Suppressor macrophage (primary cell): ENCODE data around the gene BUB1B.

Source experiments
- DNase-seq, 4 experiments: peaks; one replicate each; pipeline ENCODE4 v3.0.0-alpha.2; 2020 to 2022

Gene BUB1B

DNA sequence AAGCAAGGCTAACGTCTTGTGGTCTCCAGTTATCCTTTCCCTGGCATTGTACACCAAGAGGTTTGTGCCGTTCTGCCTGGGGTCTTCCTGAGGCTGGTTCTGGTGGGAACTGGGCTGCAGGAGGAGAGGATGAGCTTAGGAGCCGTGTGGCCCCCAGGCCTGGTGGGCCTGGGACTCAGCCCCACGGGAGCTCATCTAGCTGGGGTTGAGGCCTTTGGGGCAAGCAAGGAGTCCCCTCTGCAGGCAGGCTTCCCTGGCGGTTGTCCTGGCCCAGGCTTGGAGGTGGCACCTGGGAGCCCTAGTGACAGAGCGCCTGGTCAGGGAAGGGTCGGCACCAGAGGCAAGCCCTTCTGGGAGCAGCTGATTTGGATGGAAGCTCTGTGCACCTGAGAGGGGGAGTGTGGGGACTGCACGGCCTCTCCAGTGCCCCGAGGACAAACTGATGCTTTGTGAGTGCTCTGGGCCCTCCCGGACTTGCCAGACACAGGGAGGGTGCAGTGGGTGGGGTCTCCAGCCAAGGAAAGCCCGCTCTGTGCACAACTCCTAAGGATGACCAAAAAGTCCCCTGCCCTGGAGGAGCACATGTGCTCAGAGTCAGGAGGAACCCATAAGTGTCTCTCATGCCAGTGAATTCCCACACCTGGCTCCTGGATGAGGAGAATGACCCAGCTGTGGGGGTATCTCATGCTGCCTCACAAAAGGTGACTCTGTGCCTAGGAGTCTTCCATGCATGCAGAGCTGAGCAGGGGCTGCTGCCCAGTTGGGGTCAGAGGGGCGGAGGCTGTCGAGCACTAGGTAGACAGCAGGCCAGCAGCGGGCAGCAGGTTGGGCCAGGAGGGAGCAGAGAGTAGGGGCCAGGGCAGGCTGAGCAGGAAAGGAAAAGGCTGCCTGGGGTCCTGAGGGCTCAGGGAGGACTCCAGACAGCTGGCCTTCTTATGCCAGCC, 80.7 kb downstream of the BUB1B start:
- no peak for DNase-seq

DNA sequence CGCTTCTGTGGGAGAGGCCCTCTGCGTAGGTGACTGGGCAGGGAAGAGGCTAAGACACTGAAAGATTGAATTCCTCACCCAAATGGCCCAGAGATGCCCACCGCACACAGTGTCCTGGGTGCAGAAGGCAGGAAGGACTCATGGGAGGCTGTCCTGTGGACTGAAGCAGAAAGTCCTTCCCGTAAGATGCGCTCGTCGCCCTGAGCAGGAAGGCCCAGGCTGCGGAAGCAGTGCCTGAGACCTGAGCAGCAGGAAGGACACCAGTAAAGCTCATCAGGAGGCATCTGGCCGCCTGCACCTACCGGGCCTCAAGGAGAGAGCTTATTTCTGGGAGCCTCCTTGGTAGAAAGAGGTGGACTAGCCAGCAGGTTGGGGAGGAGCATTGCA, 81.3 kb downstream of the BUB1B start:
- no peak for DNase-seq

DNA sequence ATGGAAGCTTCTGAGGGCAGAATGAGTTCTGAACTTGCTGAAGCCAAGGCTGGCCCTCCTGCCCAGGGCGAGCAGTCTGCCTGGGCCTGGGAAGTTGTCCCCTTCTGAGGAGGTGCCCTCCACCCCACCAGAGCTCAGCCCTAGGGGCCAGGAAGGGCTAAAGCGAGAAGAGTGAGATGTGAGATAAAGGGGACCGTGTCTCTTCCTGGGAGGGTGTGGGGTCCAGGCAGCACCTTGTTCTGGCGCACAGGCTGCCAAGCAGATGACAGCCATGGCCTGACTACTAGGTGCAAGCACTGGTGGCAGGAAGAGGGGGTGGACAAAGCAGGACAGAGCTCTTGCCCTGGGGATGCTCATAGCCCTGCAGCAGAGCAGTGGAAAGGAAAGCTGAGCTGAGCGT, 81.7 kb downstream of the BUB1B start:
- DNase-seq, result no peak

DNA sequence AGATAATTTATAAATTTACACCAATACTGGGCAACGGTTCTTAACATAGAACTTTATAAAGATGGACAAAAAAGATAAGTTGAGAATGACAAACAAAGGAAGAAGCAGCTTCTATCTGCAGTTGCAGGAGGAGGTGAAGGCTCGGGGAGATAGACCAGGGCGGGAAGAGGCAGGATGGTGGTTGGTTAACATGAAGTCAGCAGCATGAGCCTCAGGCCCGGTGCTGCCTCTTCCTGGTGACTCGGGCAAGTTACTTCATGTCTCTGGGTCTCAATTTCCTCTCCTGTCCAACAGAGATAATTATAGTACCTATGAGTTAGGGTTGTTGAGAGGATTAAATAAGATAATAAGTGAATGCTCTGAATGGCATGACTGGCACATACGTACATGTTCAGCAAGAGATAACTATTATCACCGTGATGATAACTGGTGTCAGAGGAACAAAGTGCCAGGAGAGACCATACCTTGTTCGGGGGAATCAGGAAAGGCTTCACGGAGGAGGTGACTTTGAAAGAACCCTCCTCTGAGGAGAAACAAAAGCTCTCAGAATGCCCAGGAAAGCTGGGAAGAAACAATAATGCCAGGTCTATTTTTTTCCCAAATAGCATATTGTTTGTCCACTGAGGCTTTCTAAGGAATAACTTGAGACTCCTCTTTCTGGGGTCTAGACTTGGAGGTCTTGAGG, 82.4 kb downstream of the BUB1B start:
- peak in 2 of 4 experiments; percentile 18 to 29 for DNase-seq

DNA sequence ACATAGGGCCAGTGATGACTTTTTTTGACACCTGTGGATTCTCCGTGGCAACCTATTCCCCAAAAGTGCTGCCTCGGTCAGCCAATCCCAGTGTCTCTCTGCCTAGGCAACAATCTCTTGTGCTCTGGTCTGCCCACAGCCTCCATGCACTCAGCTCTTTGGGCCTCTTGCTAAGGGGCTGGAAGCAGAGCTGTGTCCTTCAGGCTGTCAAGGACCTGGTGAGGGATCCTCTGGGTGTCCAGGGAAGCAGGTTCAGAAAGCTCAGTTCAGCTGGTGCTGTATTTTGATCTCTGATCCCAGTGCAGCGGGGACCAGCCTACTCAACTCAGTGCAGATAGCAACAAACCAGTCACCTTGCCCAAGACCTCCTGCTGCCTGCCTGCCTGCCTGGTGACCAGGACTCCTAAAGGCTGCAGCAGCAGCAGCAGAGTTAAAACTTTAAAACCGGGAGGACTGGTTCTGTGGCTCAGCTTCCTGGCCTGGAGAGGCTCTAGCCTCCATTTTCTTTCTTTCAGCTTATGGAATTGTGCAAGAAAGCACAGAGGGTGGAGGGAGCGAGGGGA, 84.2 kb downstream of the BUB1B start:
- no peak for DNase-seq

DNA sequence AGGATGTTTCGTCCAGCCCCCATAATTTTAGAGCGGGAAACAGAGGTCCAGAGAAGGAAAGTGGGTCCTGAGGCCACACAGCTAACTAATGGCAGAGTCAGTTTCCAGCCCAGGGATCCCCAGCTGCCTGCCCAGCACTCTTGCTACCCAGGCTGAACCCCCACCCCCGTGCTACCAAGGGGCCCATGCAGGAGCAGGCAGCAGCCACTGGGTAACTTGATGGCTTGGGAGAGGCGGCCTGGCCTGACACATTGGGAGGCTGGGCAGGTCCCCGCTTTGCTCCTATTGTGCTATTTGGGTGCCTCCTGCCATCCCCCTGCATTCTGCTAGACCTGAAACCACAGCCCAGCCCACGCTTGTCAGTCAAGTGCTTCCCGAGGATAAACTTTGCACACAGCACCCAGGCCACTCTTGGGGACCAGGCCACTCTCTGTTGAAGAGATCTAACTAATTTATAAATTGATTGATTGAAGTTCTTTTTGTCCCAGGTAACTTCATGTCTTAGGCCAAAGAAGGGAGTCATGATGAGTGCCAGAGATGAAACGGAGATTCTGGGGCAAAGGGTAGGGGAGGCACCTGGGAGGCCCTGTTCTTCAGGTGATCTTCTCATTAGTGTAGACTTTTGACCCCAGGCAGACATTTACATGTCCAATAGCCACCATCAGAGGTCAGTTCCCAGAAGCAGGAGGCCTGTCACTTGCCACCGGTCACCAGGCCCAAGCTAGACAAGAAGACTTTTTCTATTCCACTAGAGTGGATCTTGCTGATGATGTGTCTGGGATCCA, 85.0 kb downstream of the BUB1B start:
- no peak for DNase-seq

DNA sequence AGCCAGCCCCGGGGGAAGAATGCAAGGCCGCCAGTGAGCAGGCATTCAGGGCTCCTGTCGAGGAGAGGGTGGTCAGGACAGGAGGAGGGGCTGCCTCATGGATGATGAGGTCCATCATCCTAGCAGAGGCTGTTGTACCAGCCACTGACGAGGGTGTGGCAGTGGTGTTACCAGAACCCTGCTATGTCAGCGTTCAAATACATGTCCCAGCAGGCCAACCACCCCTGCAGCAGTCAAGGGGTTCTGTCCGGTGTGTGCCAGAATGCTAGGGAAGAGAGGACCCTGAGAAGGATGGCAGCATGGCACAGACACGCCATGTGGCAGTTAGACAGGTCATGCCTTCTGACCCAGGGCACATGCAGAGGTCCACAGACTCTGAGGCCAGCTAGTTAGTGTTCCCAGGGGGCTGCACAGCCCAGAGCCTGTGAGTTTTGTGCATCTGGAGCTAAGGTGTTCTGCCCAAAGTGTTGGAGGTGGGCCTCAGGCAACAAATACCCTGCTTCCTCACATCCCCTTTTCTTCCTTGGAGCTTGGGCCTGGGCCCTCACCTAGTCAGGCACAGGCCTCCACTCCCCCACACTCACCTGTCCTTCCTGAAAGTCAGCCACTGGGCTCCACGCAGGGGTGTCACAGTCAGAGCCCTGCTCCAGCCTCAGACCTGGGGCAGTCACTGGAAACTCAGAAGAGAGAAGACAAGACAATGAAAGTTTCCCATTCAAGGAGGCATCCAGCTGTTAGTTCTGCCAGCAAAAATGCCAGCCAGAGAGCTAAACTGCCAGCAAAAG, 85.8 kb downstream of the BUB1B start:
- no peak for DNase-seq

DNA sequence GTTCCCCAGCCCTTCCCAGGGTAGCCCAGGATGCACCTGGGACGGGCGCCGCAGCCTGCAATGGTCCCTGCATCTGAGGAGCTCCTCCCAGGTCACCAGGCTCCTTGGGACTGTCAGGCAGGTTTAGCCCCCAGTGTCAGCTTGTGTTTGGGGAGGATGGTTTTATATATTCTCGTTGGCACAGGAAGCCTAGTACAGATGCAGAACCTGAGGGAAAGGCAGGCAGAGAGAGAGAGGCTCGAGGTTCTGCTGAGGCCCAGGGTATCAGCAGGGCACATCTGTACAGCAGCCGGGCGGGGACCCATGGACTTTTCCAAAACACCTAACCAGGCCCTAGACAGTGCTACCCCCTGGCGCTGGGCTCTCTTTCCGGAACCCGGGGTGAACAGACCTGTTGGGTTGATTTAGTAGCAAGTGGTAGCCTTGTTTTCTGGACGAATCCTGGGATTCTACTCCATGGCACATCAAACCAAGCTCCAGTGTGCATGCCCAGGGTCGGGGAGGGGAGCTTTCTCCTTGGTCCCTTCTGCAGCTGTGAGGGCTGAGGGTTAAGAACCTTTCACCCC, 86.6 kb downstream of the BUB1B start:
- DNase-seq, result no peak

DNA sequence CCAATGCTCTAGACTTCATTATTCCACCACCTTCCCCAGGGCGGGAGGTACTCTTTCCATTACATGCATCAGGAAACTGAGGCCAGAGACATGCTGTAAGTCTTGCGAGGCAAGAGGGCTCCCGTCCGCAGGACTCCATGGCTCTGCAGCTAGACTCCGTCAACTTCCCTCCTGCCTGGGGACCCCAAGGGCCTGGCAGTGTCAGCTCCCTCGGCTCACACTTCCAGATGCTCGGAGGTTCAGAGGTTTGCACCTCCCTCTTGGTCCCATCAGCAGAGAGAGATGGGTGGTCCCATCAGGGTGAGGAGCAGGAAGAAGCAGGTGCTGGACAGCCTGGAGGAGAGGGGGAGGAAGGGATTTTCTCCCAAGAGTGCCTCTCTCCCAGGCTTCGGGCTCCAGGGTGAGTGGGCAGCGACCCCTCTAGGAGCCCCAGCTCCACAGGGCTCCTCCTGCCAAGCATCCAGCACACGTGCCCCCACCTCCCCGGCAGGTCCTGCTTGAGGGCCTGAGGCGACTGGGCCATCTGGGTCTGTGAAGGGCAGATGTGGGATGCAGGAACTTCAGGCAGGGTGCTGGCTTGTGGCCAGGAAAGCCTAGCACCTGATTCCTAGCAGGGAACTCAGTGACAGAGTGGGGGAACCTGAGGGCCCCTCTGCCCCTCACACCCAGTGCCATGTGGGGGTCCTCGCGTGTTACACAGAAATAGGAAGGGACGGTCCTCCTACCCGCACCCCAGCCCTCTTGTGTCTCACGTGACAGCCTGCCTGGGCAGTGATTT, 87.3 kb downstream of the BUB1B start:
- peak in 1 of 4 experiments; percentile 1 for DNase-seq

DNA sequence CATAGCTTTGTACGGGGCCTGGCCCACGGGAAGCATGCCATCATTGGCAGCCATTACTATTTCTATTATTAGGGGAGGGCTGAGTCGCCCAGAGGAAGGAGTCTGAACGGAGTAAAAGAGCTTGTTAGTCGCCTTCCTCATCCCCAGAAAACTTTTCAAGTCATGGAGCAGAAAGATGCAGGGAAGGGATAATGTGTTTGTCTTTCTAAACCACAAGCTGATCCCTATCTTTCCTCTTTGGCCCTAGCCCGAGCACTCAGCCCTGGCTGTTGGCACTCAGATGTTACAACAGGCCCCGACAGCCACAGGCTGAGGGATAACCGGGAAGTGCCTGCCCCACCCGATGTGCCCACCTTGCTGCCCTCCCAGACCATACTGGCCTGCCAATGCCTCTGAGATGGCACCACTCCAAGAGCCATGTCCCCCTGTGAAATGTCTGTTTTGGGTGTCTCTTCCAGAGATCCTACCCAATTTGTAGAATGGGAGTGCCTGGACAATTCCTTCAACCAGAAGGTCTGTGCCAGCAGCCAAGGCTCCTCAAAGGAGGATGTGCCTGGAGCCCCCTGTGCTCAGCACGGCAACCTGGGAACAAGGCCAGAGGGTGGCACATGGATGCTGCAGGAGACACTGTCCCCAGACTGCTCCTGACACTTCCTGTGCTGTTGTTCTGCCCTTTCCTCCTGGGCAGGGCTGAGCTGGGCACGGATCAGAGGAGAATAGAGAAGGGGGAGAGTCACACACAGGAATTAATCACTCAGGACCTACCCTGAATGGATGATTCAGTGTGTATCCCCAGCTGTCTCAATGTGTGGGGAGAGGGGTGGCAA, 88.8 kb downstream of the BUB1B start:
- peak in 1 of 4 experiments; percentile 4 for DNase-seq

DNA sequence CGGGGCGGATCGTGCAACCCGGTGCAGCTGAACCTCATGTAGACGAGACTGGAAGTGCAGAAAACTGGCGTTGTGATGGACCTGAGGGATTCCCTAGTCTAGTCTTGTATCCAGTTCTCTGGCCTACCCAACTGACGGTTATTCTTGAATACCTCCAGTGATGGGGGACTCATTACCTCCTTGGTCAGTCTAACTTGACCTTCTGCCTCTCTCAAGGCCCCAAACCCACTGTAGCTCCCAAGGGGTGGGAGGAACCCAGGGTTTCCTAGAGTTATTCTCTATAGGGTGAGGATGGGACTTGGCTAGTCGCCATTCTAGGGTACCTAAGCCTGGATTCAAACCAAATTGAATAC, 89.4 kb downstream of the BUB1B start:
- DNase-seq, result peak in 1 of 4 experiments; percentile 1

DNA sequence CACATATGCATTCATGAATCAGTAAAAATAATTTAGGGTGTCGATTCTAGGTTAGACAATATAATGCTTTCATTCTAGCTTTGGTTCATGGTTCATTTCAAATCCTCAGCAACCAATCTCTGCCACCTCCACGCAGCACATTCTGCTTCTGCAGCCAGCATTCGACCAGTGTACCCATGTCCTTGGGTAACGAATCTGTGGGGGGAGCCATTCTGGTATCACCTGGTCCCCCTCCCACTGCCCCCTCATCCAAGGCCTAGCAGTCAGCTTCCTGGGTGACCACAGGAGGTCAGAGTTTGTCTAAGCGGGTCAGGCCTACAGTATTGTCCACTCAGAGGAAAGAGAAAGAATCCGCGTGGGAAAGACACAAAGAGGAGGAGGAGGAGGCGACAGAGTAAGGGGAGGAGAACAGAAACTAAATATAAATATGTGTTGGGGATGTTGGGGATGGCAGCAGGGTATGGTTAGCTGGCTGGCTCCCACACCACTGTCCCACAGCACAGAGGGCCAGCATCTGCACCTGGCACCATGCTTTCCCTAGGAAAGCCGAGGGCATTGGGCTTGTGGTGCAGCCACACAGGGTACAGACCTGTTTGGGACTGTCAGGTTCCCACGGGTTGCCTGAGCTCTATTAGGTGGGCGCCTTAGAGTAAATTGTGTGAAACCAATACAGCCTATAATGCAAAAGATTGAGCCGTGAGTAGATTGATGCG, 90.1 kb downstream of the BUB1B start:
- DNase-seq, result no peak

DNA sequence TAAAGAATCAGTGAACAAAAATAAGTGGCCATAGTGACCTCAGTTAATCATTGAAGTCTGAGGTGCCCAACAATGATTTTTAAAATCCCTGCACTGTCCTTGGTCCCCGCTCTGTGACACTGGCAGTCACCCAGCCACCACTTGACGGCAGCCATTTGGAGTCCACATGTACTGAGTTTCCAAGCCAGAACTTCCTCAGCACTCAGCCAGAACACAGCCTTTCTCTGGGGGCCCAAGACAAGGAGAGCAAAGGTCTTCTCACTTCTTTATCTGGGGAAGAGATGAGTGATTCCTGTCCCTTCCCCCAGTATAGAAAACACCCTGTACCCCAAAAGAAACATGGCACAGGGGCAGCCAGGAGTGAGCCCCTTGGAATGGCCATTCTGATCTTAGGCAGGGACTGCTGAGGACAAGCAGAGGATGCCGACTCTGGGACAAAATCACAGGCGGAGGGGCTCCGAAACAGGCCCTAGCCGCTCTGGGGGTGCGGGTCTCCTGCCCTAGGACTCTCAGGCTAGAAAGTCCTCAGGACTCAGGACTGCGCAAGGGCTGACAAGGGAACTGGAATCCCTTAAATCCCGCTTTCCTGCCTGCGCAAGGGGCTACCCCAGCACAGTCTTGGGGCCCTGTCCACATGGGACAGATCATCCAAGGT, 90.7 kb downstream of the BUB1B start:
- DNase-seq, result no peak

DNA sequence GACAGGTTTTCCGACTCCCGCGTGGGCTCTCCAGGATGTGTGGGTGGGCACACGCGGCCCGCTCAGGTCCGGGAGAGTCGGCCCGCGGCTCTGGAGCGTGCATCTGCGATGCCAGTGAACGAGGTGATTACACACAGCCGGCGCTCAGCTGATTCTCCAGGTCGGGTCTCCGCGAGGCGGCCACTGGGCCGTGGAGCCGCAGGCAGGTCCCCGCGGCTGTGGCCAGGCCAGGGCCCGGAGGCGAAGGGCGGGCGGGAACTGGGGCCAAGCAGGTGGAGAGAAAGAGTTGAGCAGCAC, 91.2 kb downstream of the BUB1B start:
- no peak for DNase-seq

DNA sequence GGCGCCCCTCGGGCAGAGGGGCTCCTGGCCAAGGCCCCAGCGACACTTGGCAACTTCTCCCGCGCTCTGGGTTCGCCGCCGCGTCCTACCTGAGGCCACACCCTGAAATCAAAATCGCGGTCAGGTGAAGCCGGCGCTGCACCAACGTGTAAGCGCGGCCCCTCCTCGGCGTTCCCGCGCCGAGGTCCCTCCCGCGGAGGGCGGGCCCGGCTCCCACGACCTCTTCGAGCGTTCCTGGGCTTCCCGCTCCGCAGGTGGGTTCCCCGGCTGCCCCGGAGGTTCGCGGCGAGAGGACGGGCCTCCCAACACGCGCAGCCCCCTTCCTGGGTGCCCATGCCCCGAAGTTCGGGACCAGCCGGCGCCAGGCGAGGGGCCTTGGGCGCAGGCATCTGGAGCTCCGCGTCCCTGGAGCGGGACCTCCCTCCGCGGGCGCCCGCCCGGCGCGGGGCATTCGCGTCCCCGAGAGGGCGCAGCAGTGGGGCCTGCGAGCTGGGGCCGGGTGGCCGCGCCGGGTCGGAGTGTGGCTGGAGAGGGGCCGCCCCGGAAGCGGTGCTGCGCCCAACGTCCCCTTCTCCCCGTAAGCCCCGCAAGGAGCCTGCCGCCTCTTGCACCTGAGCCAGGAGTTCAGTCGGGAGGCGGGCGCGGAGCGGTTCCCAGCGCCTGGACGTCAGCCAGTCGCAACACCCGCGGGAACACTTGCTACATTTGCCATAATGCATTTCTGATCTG, 91.7 kb downstream of the BUB1B start:
- peak in 3 of 4 experiments; percentile 26 to 59 (median 41) for DNase-seq

DNA sequence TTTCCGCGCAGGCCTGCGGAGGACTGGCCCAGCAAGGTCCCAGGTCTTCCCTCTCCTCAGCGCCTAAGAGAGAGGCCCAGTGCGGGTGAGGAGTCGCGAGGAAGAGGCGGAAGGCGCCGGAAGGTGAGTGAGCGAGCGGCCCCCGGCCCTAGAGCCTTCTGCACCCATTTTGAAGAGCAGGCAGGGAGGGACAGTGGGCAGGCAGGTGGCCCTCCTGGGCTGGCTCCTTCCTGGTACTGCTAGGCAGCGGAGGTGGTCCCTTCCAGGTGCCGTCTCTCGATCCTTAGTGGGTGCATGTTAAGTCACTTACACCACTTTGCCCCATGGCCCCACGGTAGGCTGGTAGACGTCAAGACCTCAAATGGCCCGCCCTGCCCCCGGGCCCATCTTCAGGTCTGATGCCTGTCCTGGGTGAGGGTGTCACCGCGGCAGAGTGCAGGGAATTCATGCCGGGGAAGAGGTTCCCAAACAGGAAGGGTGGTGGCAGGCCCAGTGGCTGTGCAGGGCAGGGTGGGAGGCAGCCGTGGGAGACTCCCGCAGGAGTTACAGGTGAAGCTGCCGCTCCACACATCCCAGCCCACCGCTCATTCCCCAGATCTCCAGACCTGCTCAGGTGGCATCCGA, 92.4 kb downstream of the BUB1B start:
- no peak for DNase-seq

DNA sequence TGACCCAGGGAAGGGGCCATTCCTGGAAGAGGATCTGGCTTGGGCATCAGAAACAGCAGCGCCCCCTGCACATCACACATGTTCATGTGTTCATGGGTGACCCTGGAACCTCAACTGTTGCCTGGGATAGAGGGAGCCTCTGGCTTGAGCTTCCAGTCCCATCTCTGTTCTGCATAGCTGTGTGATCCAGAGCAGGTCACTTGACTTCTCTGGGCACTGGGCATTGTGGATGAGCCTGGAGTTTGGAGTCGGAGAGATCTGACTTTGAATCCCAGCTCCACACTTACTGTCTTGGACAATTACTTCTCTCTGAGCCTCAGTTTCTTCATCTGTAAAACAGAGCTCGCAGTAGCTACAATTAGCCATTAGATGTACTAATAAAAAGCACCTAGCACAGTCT, 93.6 kb downstream of the BUB1B start:
- DNase-seq, result no peak

DNA sequence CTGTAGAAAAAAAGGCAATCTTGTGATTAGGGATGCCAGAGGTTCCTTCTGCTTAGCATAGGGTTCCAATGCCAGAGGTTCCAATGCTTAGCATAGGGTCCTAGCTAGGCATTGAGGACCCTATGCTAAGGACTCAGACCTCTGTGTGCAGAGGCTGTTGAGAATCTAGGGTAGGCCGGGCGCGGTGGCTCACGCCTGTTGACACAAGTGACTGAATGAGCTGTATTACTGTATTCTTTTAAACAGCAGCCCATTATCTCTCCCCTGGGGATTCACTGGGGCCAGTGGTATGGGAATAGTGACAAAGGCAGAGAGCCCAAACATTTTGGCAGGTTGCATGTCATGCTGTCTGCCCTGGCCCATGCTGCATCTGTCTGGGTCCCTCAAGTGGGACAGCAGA, 94.2 kb downstream of the BUB1B start:
- DNase-seq, result no peak
